HEK293 (cell line): ENCODE measurements around the gene METTL25B.

Source experiments
- BCL11A ChIP-seq: fragments of 450-650 bp; formaldehyde crosslinking; IDR thresholded peaks from 2 replicates; pipeline ENCODE4 v1.5.1; 2016; ENCODE audit warnings: low read depth, missing biosample characterization, missing genetic modification characterization
- CTCF ChIP-seq: fragments of 450-650 bp; formaldehyde crosslinking; IDR thresholded peaks from 2 replicates; pipeline ENCODE4 v1.5.1; 2016; ENCODE audit warnings: missing biosample characterization, missing genetic modification characterization
- GLIS1 ChIP-seq: fragments of 450-650 bp; formaldehyde crosslinking; IDR thresholded peaks from 2 replicates; pipeline ENCODE4 v1.5.1; 2016; ENCODE audit warnings: missing biosample characterization, missing genetic modification characterization
- IKZF3 ChIP-seq: fragments of 450-650 bp; IDR thresholded peaks from 2 replicates; pipeline ENCODE4 v1.5.0; 2018; ENCODE audit warnings: missing biosample characterization, mild to moderate bottlenecking, missing genetic modification characterization, moderate library complexity
- INSM2 ChIP-seq: fragments of 450-650 bp; formaldehyde crosslinking; IDR thresholded peaks from 2 replicates; pipeline ENCODE4 v1.5.1; 2016; ENCODE audit warnings: missing biosample characterization, missing genetic modification characterization
- KLF1 ChIP-seq: fragments of 450-650 bp; formaldehyde crosslinking; IDR thresholded peaks from 2 replicates; pipeline ENCODE4 v1.5.1; 2016; ENCODE audit warnings: missing biosample characterization, missing genetic modification characterization
- KLF9 ChIP-seq: fragments of 450-650 bp; formaldehyde crosslinking; IDR thresholded peaks from 2 replicates; pipeline ENCODE4 v1.5.1; 2016; ENCODE audit warnings: missing biosample characterization, missing genetic modification characterization, low read depth
- PRDM1 ChIP-seq: fragments of 450-650 bp; formaldehyde crosslinking; IDR thresholded peaks from 2 replicates; pipeline ENCODE4; 2016; ENCODE audit warnings: missing biosample characterization, missing genetic modification characterization
- PRDM10 ChIP-seq: fragments of 450-650 bp; formaldehyde crosslinking; IDR thresholded peaks from 2 replicates; pipeline ENCODE4 v1.5.1; 2016; ENCODE audit warnings: missing biosample characterization, missing genetic modification characterization
- TRIM28 ChIP-seq: IDR thresholded peaks from 2 replicates; pipeline ENCODE4 v1.6.1; 2011; ENCODE audit warnings: low read length, control low read depth, borderline replicate concordance
- ZBTB1 ChIP-seq: fragments of 450-650 bp; formaldehyde crosslinking; IDR thresholded peaks from 2 replicates; pipeline ENCODE4 v1.5.1; 2016; ENCODE audit warnings: missing biosample characterization, missing genetic modification characterization
- ZBTB26 ChIP-seq: fragments of 450-650 bp; formaldehyde crosslinking; optimal IDR thresholded peaks from 2 replicates; pipeline ENCODE3; 2016; ENCODE audit warnings: missing biosample characterization, mild to moderate bottlenecking, missing genetic modification characterization
- ZBTB44 ChIP-seq: fragments of 450-650 bp; IDR thresholded peaks from 2 replicates; pipeline ENCODE4 v1.5.1; 2018; ENCODE audit warnings: missing biosample characterization, mild to moderate bottlenecking, missing genetic modification characterization
- ZBTB48 ChIP-seq: fragments of 450-650 bp; formaldehyde crosslinking; IDR thresholded peaks from 2 replicates; pipeline ENCODE4 v1.5.1; 2016; ENCODE audit warnings: missing biosample characterization, missing genetic modification characterization
- ZFHX2 ChIP-seq: fragments of 450-650 bp; formaldehyde crosslinking; conservative IDR thresholded peaks from 2 replicates; pipeline ENCODE4 v1.5.1; 2016; ENCODE audit warnings: missing biosample characterization, missing genetic modification characterization
- ZNF140 ChIP-seq: fragments of 450-650 bp; formaldehyde crosslinking; IDR thresholded peaks from 2 replicates; pipeline ENCODE4 v1.5.1; 2016; ENCODE audit warnings: missing biosample characterization, missing genetic modification characterization
- ZNF18 ChIP-seq: fragments of 450-650 bp; formaldehyde crosslinking; IDR thresholded peaks from 2 replicates; pipeline ENCODE4 v1.5.1; 2016; ENCODE audit warnings: missing biosample characterization, missing genetic modification characterization
- ZNF211 ChIP-seq: fragments of 450-650 bp; formaldehyde crosslinking; IDR thresholded peaks from 2 replicates; pipeline ENCODE4 v1.5.1; 2016; ENCODE audit warnings: low read depth, missing biosample characterization, missing genetic modification characterization
- ZNF223 ChIP-seq: fragments of 450-650 bp; formaldehyde crosslinking; IDR thresholded peaks from 2 replicates; pipeline ENCODE4 v1.5.1; 2016; ENCODE audit warnings: missing biosample characterization, missing genetic modification characterization
- ZNF23 ChIP-seq: fragments of 450-650 bp; formaldehyde crosslinking; IDR thresholded peaks from 2 replicates; pipeline ENCODE4 v1.5.1; 2016; ENCODE audit warnings: missing biosample characterization, missing genetic modification characterization, borderline replicate concordance
- ZNF239 ChIP-seq: fragments of 450-650 bp; formaldehyde crosslinking; IDR thresholded peaks from 2 replicates; pipeline ENCODE4 v1.5.1; 2016; ENCODE audit warnings: missing biosample characterization, missing genetic modification characterization
- ZNF354C ChIP-seq: fragments of 450-650 bp; formaldehyde crosslinking; IDR thresholded peaks from 2 replicates; pipeline ENCODE4 v1.5.1; 2016; ENCODE audit warnings: missing biosample characterization, missing genetic modification characterization, low read depth, borderline replicate concordance
- ZNF555 ChIP-seq: fragments of 450-650 bp; formaldehyde crosslinking; conservative IDR thresholded peaks from 2 replicates; pipeline ENCODE4 v1.5.1; 2017; ENCODE audit warnings: missing biosample characterization, mild to moderate bottlenecking, missing genetic modification characterization, inconsistent platforms
- ZNF645 ChIP-seq: fragments of 450-650 bp; formaldehyde crosslinking; IDR thresholded peaks from 2 replicates; pipeline ENCODE4; 2016; ENCODE audit warnings: missing biosample characterization, missing genetic modification characterization
- ZNF830 ChIP-seq: fragments of 450-650 bp; IDR thresholded peaks from 2 replicates; pipeline ENCODE4 v1.5.0; 2018; ENCODE audit warnings: missing biosample characterization, missing genetic modification characterization, low read depth, mild to moderate bottlenecking, moderate library complexity
- ZSCAN16 ChIP-seq: fragments of 450-650 bp; formaldehyde crosslinking; IDR thresholded peaks from 2 replicates; pipeline ENCODE4 v1.5.1; 2016; ENCODE audit warnings: missing biosample characterization, missing genetic modification characterization

METTL25B gene

GRCh38 chr1:156689953-156690674 lies 38.2 kb upstream of the METTL25B start (continued):
- TF ChIP-seq ZNF354C (tag by site-specific recombination) = no peak
- TF ChIP-seq ZNF140 (tag by site-specific recombination) = no peak
- 0 out of 2 replicates have a peak, but pooled peaks have one; percentile 25 for TF ChIP-seq ZNF645 (tag by site-specific recombination)
- no peak for TF ChIP-seq ZNF211 (tag by site-specific recombination)
- TF ChIP-seq BCL11A (tag by site-specific recombination) = no peak
- TF ChIP-seq ZNF239 (tag by site-specific recombination) = no peak
- no peak for TF ChIP-seq ZBTB48
- TF ChIP-seq ZBTB44 (tag by site-specific recombination) = no peak
- TF ChIP-seq ZBTB26 (tag by site-specific recombination) = peak; percentile 6
- TF ChIP-seq IKZF3 = no peak
- no peak for TF ChIP-seq ZSCAN16 (tag by site-specific recombination)
- no peak for TF ChIP-seq PRDM10 (tag by site-specific recombination)
- TF ChIP-seq ZBTB1 (tag by site-specific recombination) = no peak
- TF ChIP-seq ZNF830 = no peak
- no peak for TF ChIP-seq KLF9 (tag by site-specific recombination)
- no peak for TF ChIP-seq TRIM28
- no peak for TF ChIP-seq ZNF23 (tag by site-specific recombination)
- TF ChIP-seq ZNF555 = no peak
- peak; percentile 67; the same call in 1 of the 2 replicates for TF ChIP-seq ZFHX2 (tag by site-specific recombination)
- TF ChIP-seq ZNF18 (tag by site-specific recombination) = no peak
- TF ChIP-seq ZNF223 (tag by site-specific recombination) = peak; percentile 79
- no peak for TF ChIP-seq KLF1 (tag by site-specific recombination)
- peak; percentile 99 for TF ChIP-seq PRDM1 (tag by site-specific recombination)
- TF ChIP-seq CTCF = no peak
- peak; percentile 75 for TF ChIP-seq GLIS1 (tag by site-specific recombination)
- TF ChIP-seq INSM2 (tag by site-specific recombination) = no peak
